Progenitor cell of endocrine pancreas (in vitro differentiated cells): ENCODE measurements around the gene APOA5. TPM values are rescaled to one million over a fixed set of nuclear protein-coding genes. Genes with fewer than 3 reads are reported as not detected.

ENCODE experiments used
- total RNA-seq: library from RNA; stranded (reverse); gene quantifications from 2 replicates; pipeline ENCODE4 v1.2.1, GENCODE V29; 2021

The APOA5 gene
- total RNA-seq, 1 donor from 2014 or later: not detected

Other genes with a start within 250 kb of the APOA5 start
- gene BUD13, start 18.9 kb downstream of the APOA5 start, total RNA-seq: 23.8 and 26.8 TPM in 2 replicates
- 48.6 TPM in 2 replicates for gene ZPR1, start 3.9 kb downstream of the APOA5 start, total RNA-seq
- gene APOA4, start 31.4 kb upstream of the APOA5 start, total RNA-seq: not detected in 2 replicates
- gene APOC3, start 38.0 kb upstream of the APOA5 start, total RNA-seq: 14.9 and 16.3 TPM in 2 replicates
- gene APOA1, start 45.7 kb upstream of the APOA5 start, total RNA-seq: 189 and 203 TPM in 2 replicates